OCI-LY7 (cell line): ENCODE measurements around the gene RIC3.
A peak's percentile ranks its signal among the peaks of the same experiment; 100 is the strongest.

Experiments used
- CTCF ChIP-seq: fragments of 200-600 bp; sonication (generic); conservative IDR thresholded peaks from 2 replicates; pipeline ENCODE4 v1.5.1; 2014; ENCODE audit warnings: mild to moderate bottlenecking, antibody characterized with exemption, low read length, moderate library complexity, mixed read lengths
- EZH2phosphoT487 ChIP-seq: fragments of 200-600 bp; sonication (generic); IDR thresholded peaks from 2 replicates; pipeline ENCODE4 v1.6.1; 2018; ENCODE audit warnings: low read depth, borderline replicate concordance, mild to moderate bottlenecking, mixed run types, antibody characterized with exemption, low read length, moderate library complexity, mixed read lengths

GRCh38 chr11:8099291-8099899 lies 69.4 kb downstream of the RIC3 start:
- TF ChIP-seq CTCF (peak; percentile 95), EZH2phosphoT487 (no peak)
